ENCODE measurements around the gene MPC1.

DNA sequence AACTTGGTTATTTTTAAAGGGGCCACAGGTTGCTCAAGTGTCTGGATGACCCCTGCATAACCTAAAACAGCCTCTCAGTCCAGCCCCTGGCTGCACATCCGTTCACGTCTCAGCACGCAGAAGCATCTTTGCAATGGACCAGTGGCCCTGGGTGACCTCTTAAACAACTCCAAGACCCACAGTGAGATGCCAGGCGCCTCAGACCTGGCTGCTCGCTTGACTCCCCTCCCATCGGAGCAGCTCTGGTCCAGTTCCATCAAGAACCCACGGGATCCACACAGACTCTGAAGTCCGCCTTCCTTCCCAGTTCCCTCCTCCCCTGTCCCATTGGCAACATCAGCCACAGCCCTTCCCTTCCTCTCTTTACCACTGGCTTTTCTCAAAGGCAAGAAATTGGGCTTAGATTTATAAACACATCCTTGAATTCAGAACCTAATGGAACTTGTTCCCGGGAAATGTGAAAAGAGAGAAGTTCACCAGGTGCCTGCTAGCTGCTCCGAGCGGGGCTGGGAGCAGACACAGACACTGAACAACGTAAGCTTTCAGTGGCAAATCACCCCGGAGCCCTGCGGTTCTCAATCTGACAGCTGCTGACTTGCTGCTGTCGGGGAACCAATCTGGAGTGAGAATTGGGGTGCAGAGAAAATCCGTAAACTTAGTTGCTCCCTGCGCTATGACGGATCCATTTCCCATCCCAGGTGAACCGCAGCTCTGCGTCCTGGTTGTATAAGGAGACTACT lies 39.6 kb upstream of the MPC1 start:
- TF ChIP-seq CTCF (IDR thresholded peaks at IDR 0.05) (no peak), POLR2A (IDR thresholded peaks at IDR 0.05) (no peak)

Measured in esophagus squamous epithelium (tissue), 4 donors.